Measurements from ENCODE around the gene TSC1. TPM values are rescaled to one million over a fixed set of nuclear protein-coding genes. Genes with fewer than 3 reads are reported as not detected.

The TSC1 gene
- total and polyA plus RNA-seq, 9 donors = 18.9 to 49.1 (median 40.5) TPM

GRCh38 chr9:132923346-132923902, 21.0 kb downstream of the TSC1 start:
- H3K9me3 ChIP-seq = no peaks in the 10 kb centered on the region
- no peak for DNase-seq
- H3K4me3 ChIP-seq = no peak overlapping the region
- intact Hi-C loops (cut with DNase I) = no loop called here
- WGBS, 3 donors = 86 to 91% (median 88%) methylated on average over 9 of the region's 9 CpGs
- H3K27me3 ChIP-seq = no peaks in the 10 kb centered on the region
- H3K36me3 ChIP-seq = no peaks in the 10 kb centered on the region
- H3K27ac ChIP-seq = no peak overlapping the region
- H3K4me1 ChIP-seq (ENCODE audit: insufficient read depth) = no peaks in the 10 kb centered on the region
- no peak for TF ChIP-seq CTCF (IDR thresholded peaks at IDR 0.05)
- TF ChIP-seq EP300 (IDR thresholded peaks at IDR 0.05) = no peak
- no peak for TF ChIP-seq POLR2A (IDR thresholded peaks at IDR 0.05)

- H3K4me1 ChIP-seq (ENCODE audit: insufficient read depth) = no peaks in the 10 kb centered on the region
- TF ChIP-seq EP300 (IDR thresholded peaks at IDR 0.05) (no peak), POLR2A (IDR thresholded peaks at IDR 0.05) (no peak), CTCF (IDR thresholded peaks at IDR 0.05) (no peak)
- intact Hi-C loops (cut with DNase I) = no loop called here
- H3K4me3 ChIP-seq = no peak overlapping the region
- no peaks in the 10 kb centered on the region for H3K27me3 ChIP-seq
- H3K36me3 ChIP-seq = no peaks in the 10 kb centered on the region
- DNase-seq = no peak
- 92 to 94% (median 94%) methylated on average over 7 of the region's 7 CpGs for WGBS, 3 donors
- no peaks in the 10 kb centered on the region for H3K9me3 ChIP-seq
- no peak overlapping the region for H3K27ac ChIP-seq
These were observed 24.7 kb downstream of the TSC1 start for GRCh38 chr9:132919614-132920268.

- H3K4me1 ChIP-seq (ENCODE audit: insufficient read depth) = no peaks in the 10 kb centered on the region
- no peaks in the 10 kb centered on the region for H3K27me3 ChIP-seq
- DNase-seq = no peak
- no peaks in the 10 kb centered on the region for H3K9me3 ChIP-seq
- no peak overlapping the region for H3K27ac ChIP-seq
- no peaks in the 10 kb centered on the region for H3K36me3 ChIP-seq
- TF ChIP-seq EP300 (IDR thresholded peaks at IDR 0.05) (no peak), CTCF (IDR thresholded peaks at IDR 0.05) (no peak), POLR2A (IDR thresholded peaks at IDR 0.05) (no peak)
- 91 to 95% (median 93%) methylated on average over 6 of the region's 6 CpGs for WGBS, 3 donors
- no peak overlapping the region for H3K4me3 ChIP-seq
- intact Hi-C loops (cut with DNase I) = no loop called here
These were observed 29.5 kb downstream of the TSC1 start for GRCh38 chr9:132914924-132915323.

- WGBS, 3 donors = 91 to 94% (median 94%) methylated on average over 4 of the region's 4 CpGs
- Histone ChIP-seq H3K4me3 (no peak overlapping the region), H3K27me3 (no peaks in the 10 kb centered on the region), H3K36me3 (no peaks in the 10 kb centered on the region), H3K27ac (no peak overlapping the region), H3K4me1 (ENCODE audit: insufficient read depth) (no peaks in the 10 kb centered on the region), H3K9me3 (no peaks in the 10 kb centered on the region)
- no peak for TF ChIP-seq CTCF (IDR thresholded peaks at IDR 0.05)
- no peak for TF ChIP-seq POLR2A (IDR thresholded peaks at IDR 0.05)
- TF ChIP-seq EP300 (IDR thresholded peaks at IDR 0.05) = no peak
- no peak for DNase-seq
- intact Hi-C loops (cut with DNase I) = no loop called here
These were observed 32.3 kb downstream of the TSC1 start for GRCh38 chr9:132912131-132912530.
